HL-60 (cell line): Measurements from ENCODE around the gene OTUD6A.

Source experiments
- POLR2AphosphoS5 ChIP-seq: IDR thresholded peaks from 2 replicates; pipeline ENCODE4 v1.6.1; 2012; ENCODE audit warnings: low read depth
- TF ChIP-seq, protein P1 (sequence below): IDR thresholded peaks from one replicate; pipeline ENCODE4 v1.5.1; 2011; ENCODE audit warnings: low read length, control low read depth, inconsistent platforms; ENCODE audit not compliant: insufficient read depth
- TF ChIP-seq, protein P2 (sequence below): IDR thresholded peaks from 2 replicates; pipeline ENCODE4 v1.6.1; 2012; ENCODE audit warnings: low read depth; ENCODE audit not compliant: insufficient replicate concordance

DNA sequence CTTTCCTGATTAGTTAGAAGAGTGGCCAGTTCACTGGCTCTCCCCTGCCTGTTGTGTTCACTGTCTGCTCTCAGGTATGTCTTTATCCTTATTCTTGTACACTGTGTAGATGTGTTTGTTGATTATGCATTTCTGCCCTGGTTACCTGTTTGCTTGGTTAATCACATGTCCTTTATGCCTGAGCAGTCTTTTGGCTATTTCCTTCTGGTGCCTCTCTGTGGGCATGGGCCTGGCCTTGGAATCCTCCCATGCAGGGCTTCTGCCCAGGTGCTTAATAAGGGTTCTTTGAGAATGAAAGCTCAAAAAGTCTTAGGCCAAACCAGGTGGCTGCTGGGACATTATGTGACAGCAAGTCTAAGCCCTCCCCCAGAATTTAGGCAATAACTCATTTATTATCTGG lies 26.5 kb downstream of the OTUD6A start:
- TF ChIP-seq, protein P1, sequence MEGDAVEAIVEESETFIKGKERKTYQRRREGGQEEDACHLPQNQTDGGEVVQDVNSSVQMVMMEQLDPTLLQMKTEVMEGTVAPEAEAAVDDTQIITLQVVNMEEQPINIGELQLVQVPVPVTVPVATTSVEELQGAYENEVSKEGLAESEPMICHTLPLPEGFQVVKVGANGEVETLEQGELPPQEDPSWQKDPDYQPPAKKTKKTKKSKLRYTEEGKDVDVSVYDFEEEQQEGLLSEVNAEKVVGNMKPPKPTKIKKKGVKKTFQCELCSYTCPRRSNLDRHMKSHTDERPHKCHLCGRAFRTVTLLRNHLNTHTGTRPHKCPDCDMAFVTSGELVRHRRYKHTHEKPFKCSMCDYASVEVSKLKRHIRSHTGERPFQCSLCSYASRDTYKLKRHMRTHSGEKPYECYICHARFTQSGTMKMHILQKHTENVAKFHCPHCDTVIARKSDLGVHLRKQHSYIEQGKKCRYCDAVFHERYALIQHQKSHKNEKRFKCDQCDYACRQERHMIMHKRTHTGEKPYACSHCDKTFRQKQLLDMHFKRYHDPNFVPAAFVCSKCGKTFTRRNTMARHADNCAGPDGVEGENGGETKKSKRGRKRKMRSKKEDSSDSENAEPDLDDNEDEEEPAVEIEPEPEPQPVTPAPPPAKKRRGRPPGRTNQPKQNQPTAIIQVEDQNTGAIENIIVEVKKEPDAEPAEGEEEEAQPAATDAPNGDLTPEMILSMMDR: no peak
- TF ChIP-seq POLR2AphosphoS5: no peak
- TF ChIP-seq, protein P2, sequence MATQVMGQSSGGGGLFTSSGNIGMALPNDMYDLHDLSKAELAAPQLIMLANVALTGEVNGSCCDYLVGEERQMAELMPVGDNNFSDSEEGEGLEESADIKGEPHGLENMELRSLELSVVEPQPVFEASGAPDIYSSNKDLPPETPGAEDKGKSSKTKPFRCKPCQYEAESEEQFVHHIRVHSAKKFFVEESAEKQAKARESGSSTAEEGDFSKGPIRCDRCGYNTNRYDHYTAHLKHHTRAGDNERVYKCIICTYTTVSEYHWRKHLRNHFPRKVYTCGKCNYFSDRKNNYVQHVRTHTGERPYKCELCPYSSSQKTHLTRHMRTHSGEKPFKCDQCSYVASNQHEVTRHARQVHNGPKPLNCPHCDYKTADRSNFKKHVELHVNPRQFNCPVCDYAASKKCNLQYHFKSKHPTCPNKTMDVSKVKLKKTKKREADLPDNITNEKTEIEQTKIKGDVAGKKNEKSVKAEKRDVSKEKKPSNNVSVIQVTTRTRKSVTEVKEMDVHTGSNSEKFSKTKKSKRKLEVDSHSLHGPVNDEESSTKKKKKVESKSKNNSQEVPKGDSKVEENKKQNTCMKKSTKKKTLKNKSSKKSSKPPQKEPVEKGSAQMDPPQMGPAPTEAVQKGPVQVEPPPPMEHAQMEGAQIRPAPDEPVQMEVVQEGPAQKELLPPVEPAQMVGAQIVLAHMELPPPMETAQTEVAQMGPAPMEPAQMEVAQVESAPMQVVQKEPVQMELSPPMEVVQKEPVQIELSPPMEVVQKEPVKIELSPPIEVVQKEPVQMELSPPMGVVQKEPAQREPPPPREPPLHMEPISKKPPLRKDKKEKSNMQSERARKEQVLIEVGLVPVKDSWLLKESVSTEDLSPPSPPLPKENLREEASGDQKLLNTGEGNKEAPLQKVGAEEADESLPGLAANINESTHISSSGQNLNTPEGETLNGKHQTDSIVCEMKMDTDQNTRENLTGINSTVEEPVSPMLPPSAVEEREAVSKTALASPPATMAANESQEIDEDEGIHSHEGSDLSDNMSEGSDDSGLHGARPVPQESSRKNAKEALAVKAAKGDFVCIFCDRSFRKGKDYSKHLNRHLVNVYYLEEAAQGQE: no peak
